H9 (cell line): ENCODE results near the gene MON2. TPM values are rescaled to one million over a fixed set of nuclear protein-coding genes. Genes with fewer than 3 reads are reported as not detected.

Source experiments
- DNase-seq: peaks from one replicate; pipeline ENCODE4 v3.0.0-alpha.2; 2017
- H2AFZ ChIP-seq: one replicate; pipeline ENCODE4 v1.6.1; 2013; ENCODE audit warnings: mild to moderate bottlenecking, low read length, control low read depth, moderate library complexity
- H2AK5ac ChIP-seq: 2 replicates; pipeline ENCODE4 v1.6.1; 2013; ENCODE audit warnings: low read length, control low read depth, mixed read lengths; ENCODE audit not compliant: insufficient read length
- H2BK120ac ChIP-seq: one replicate; pipeline ENCODE4 v1.6.1; 2013; ENCODE audit warnings: low read depth, mild to moderate bottlenecking, low read length, control low read depth, inconsistent platforms; ENCODE audit not compliant: poor library complexity, severe bottlenecking
- H2BK12ac ChIP-seq: 2 replicates; pipeline ENCODE4 v1.6.1; 2013; ENCODE audit warnings: low read length, control low read depth, mixed read lengths, low read depth; ENCODE audit not compliant: insufficient read length
- H2BK15ac ChIP-seq: 2 replicates; pipeline ENCODE4 v1.6.1; 2013; ENCODE audit warnings: low read depth, low read length, control low read depth
- H2BK20ac ChIP-seq: one replicate; pipeline ENCODE4 v1.6.1; 2013; ENCODE audit warnings: low read depth, mild to moderate bottlenecking, low read length, control low read depth, inconsistent platforms; ENCODE audit not compliant: poor library complexity, severe bottlenecking
- H2BK5ac ChIP-seq: 2 replicates; pipeline ENCODE4 v1.6.1; 2013; ENCODE audit warnings: low read length, control low read depth, mixed read lengths; ENCODE audit not compliant: insufficient read length
- H3K14ac ChIP-seq: 2 replicates; pipeline ENCODE4 v1.6.1; 2013; ENCODE audit warnings: low read length, control low read depth; ENCODE audit not compliant: insufficient read depth
- H3K18ac ChIP-seq: 2 replicates; pipeline ENCODE4 v1.6.1; 2013; ENCODE audit warnings: low read depth, mild to moderate bottlenecking, mixed read lengths, low read length, control low read depth; ENCODE audit not compliant: insufficient read length
- H3K23ac ChIP-seq: 2 replicates; pipeline ENCODE4 v1.6.1; 2013; ENCODE audit warnings: low read length, control low read depth, mixed read lengths, low read depth; ENCODE audit not compliant: insufficient read length
- H3K23me2 ChIP-seq: 2 replicates; pipeline ENCODE4 v1.6.1; 2013; ENCODE audit warnings: low read depth, mild to moderate bottlenecking, mixed read lengths, low read length, control low read depth; ENCODE audit not compliant: insufficient read length, poor library complexity, severe bottlenecking
- H3K27ac ChIP-seq: 2 replicates; pipeline ENCODE4 v1.5.1; 2013; ENCODE audit warnings: low read length, control low read depth, mixed read lengths, low read depth; ENCODE audit not compliant: insufficient read length
- H3K27me3 ChIP-seq: 2 replicates; pipeline ENCODE4 v1.6.1; 2013; ENCODE audit warnings: low read length, control low read depth, inconsistent platforms; ENCODE audit not compliant: insufficient read depth
- H3K4ac ChIP-seq: 2 replicates; pipeline ENCODE4 v1.6.1; 2013; ENCODE audit warnings: low read depth, mild to moderate bottlenecking, control low read depth, inconsistent platforms, low read length, moderate library complexity
- H3K4me1 ChIP-seq: 2 replicates; pipeline ENCODE4 v1.6.1; 2013; ENCODE audit warnings: low read length, control low read depth, inconsistent platforms; ENCODE audit not compliant: insufficient read depth
- H3K4me2 ChIP-seq: 2 replicates; pipeline ENCODE4 v1.6.1; 2013; ENCODE audit warnings: low read length, control low read depth, mixed read lengths; ENCODE audit not compliant: insufficient read length, insufficient read depth
- H3K56ac ChIP-seq: 2 replicates; pipeline ENCODE4 v1.6.1; 2013; ENCODE audit warnings: low read depth, mild to moderate bottlenecking, mixed read lengths, low read length, control low read depth; ENCODE audit not compliant: insufficient read length
- H3K79me1 ChIP-seq: 2 replicates; pipeline ENCODE4 v1.6.1; 2013; ENCODE audit warnings: low read depth, mild to moderate bottlenecking, moderate library complexity, low read length, control low read depth, inconsistent platforms; ENCODE audit not compliant: insufficient read depth, poor library complexity, severe bottlenecking
- H3K79me2 ChIP-seq: 2 replicates; pipeline ENCODE4 v1.6.1; 2013; ENCODE audit warnings: low read length, control low read depth, inconsistent platforms; ENCODE audit not compliant: insufficient read depth
- H3K9ac ChIP-seq: 2 replicates; pipeline ENCODE4 v1.6.1; 2013; ENCODE audit warnings: low read length, control low read depth, mixed read lengths; ENCODE audit not compliant: insufficient read length; ENCODE audit errors: extremely low read depth
- H3K9me3 ChIP-seq: one replicate; pipeline ENCODE4 v1.6.1; 2013; ENCODE audit warnings: low read depth, low read length, inconsistent platforms; ENCODE audit not compliant: control insufficient read depth
- H3T11ph ChIP-seq: one replicate; pipeline ENCODE4 v1.6.1; 2013; ENCODE audit warnings: mild to moderate bottlenecking, low read length, control low read depth, inconsistent platforms
- H4K20me1 ChIP-seq: one replicate; pipeline ENCODE4 v1.6.1; 2013; ENCODE audit not compliant: control insufficient read depth, insufficient read length, insufficient read depth
- H4K5ac ChIP-seq: 2 replicates; pipeline ENCODE4 v1.6.1; 2013; ENCODE audit warnings: low read depth, mild to moderate bottlenecking, mixed read lengths, low read length, control low read depth; ENCODE audit not compliant: insufficient read length
- H4K8ac ChIP-seq: replicated peaks from 2 replicates; pipeline ENCODE4 v1.6.1; 2013; ENCODE audit warnings: low read length, control low read depth, mixed read lengths, low read depth; ENCODE audit not compliant: insufficient read length
- H4K91ac ChIP-seq: 2 replicates; pipeline ENCODE4 v1.6.1; 2013; ENCODE audit warnings: low read depth, mild to moderate bottlenecking, moderate library complexity, mixed read lengths, low read length, control low read depth; ENCODE audit not compliant: insufficient read length
- H3K27ac Mint-ChIP-seq, 3 experiments: 2 replicates in 2 of 3; 3 replicates in 1 of 3; pipeline ENCODE4 v1.8.0; 2020 to 2021; ENCODE audit warnings: mixed read lengths in 3 of 3, mild to moderate bottlenecking in 1 of 3, moderate library complexity in 1 of 3
- H3K27me3 Mint-ChIP-seq: 2 replicates; pipeline ENCODE4 v1.8.0; 2021; ENCODE audit warnings: low read depth, mild to moderate bottlenecking, moderate library complexity, mixed read lengths
- H3K36me3 Mint-ChIP-seq, 3 experiments: 2 replicates in 2 of 3; 3 replicates in 1 of 3; pipeline ENCODE4 v1.8.0; 2020 to 2021; ENCODE audit warnings: low read depth in 3 of 3, mixed read lengths in 3 of 3; ENCODE audit not compliant: insufficient read depth in 1 of 3
- H3K4me1 Mint-ChIP-seq, 2 experiments: 2 replicates each; pipeline ENCODE4 v1.8.0; 2020; ENCODE audit warnings: mixed read lengths in 2 of 2
- H3K4me3 Mint-ChIP-seq, 2 experiments: 2 replicates in 1 of 2; 3 replicates in 1 of 2; pipeline ENCODE4 v1.8.0; 2020 to 2021; ENCODE audit warnings: mild to moderate bottlenecking in 2 of 2, mixed read lengths in 2 of 2, moderate library complexity in 1 of 2
- H3K9me3 Mint-ChIP-seq, 2 experiments: 2 replicates in 1 of 2; 3 replicates in 1 of 2; pipeline ENCODE4 v1.8.0; 2020; ENCODE audit warnings: mild to moderate bottlenecking in 2 of 2, mixed read lengths in 2 of 2, moderate library complexity in 1 of 2
- WGBS: extraction: QIAGEN DNeasy Blood & Tissue Kit; methylation state at CpG from one replicate; pipeline ENCODE4 v1.1.7; 2013; ENCODE audit warnings: missing lambda C conversion rate, low lambda C conversion rate, mixed read lengths; ENCODE audit not compliant: insufficient read length; ENCODE audit errors: extremely low coverage; 5-methylcytosine and 5-hydroxymethylcytosine counted together
- total RNA-seq: library from RNA; stranded (reverse); gene quantifications from 2 replicates; pipeline ENCODE4 v1.2.1, GENCODE V29; 2021
- TF ChIP-seq, protein P1 (sequence below): fragments of 200-600 bp; sonication (generic); conservative IDR thresholded peaks from 3 replicates; pipeline ENCODE4 v1.8.0; 2021; ENCODE audit warnings: antibody characterized with exemption, mild to moderate bottlenecking

MON2 gene
- total RNA-seq, 1 experiment from 2014 or later, result 21.9 TPM

GRCh38 chr12:62562846-62563245 is 96.2 kb downstream of the MON2 start:
- H2BK5ac ChIP-seq, result no peak overlapping the region
- Mint-ChIP-seq H3K27ac (peak overlapping the region in 1 of 3 experiments; percentile 79; a peak in 2 of 7 replicates), H3K27me3 (no peaks in the 10 kb centered on the region), H3K36me3 (peaks cover 0 to 20% (median 17%) of the 10 kb centered on the region in 3 experiments; a peak in 5 of 7 replicates), H3K4me1 (no peaks in the 10 kb centered on the region), H3K4me3 (no peak overlapping the region), H3K9me3 (no peaks in the 10 kb centered on the region)
- H4K20me1 ChIP-seq, result no peaks in the 10 kb centered on the region
- no peak overlapping the region for H3K4ac ChIP-seq
- H3K14ac ChIP-seq, result no peak overlapping the region
- no peak overlapping the region for H3K27ac ChIP-seq
- H3K23me2 ChIP-seq, result no peaks in the 10 kb centered on the region
- H2BK15ac ChIP-seq, result no peak overlapping the region
- no peak overlapping the region for H3T11ph ChIP-seq
- H3K79me2 ChIP-seq, result no peaks in the 10 kb centered on the region
- TF ChIP-seq, protein P1, sequence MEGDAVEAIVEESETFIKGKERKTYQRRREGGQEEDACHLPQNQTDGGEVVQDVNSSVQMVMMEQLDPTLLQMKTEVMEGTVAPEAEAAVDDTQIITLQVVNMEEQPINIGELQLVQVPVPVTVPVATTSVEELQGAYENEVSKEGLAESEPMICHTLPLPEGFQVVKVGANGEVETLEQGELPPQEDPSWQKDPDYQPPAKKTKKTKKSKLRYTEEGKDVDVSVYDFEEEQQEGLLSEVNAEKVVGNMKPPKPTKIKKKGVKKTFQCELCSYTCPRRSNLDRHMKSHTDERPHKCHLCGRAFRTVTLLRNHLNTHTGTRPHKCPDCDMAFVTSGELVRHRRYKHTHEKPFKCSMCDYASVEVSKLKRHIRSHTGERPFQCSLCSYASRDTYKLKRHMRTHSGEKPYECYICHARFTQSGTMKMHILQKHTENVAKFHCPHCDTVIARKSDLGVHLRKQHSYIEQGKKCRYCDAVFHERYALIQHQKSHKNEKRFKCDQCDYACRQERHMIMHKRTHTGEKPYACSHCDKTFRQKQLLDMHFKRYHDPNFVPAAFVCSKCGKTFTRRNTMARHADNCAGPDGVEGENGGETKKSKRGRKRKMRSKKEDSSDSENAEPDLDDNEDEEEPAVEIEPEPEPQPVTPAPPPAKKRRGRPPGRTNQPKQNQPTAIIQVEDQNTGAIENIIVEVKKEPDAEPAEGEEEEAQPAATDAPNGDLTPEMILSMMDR, result no peak
- H3K56ac ChIP-seq, result no peak overlapping the region
- H3K9me3 ChIP-seq, result no peaks in the 10 kb centered on the region
- H3K18ac ChIP-seq, result no peak overlapping the region
- H3K4me1 ChIP-seq, result no peaks in the 10 kb centered on the region
- DNase-seq, result no peak
- H4K91ac ChIP-seq, result no peak overlapping the region
- no peak overlapping the region for H2BK20ac ChIP-seq
- no peak overlapping the region for H2BK12ac ChIP-seq
- no peaks in the 10 kb centered on the region for H3K27me3 ChIP-seq
- H3K23ac ChIP-seq, result no peak overlapping the region
- no peak overlapping the region for H4K5ac ChIP-seq
- no peak overlapping the region for H2AK5ac ChIP-seq
- no peaks in the 10 kb centered on the region for H3K79me1 ChIP-seq
- no CpG with 5 or more reads among the region's 2 CpGs for WGBS
- no peak overlapping the region for H2AFZ ChIP-seq
- H3K4me2 ChIP-seq, result no peak overlapping the region
- no peak overlapping the region for H2BK120ac ChIP-seq
- no peak overlapping the region for H3K9ac ChIP-seq
- H4K8ac ChIP-seq, result no peak overlapping the region
